Activated CD8-positive, alpha-beta memory T cell treated with anti-CD3 and anti-CD28 coated beads for 36 hours (primary cell): ENCODE measurements around the gene LRRK1. TPM values are rescaled to one million over a fixed set of nuclear protein-coding genes. Genes with fewer than 3 reads are reported as not detected.

Experiments
- CTCF ChIA-PET: fragments of 350-600 bp; sonication (Branson Sonifier 250); formaldehyde crosslinking; loops from one replicate; lab custom pipeline; 2021; ENCODE audit warnings: antibody characterized with exemption; lab: Charles Lee
- POLR2A ChIA-PET: fragments of 350-600 bp; sonication (Branson Sonifier 250); formaldehyde crosslinking; loops from one replicate; lab custom pipeline; 2021; ENCODE audit warnings: antibody characterized with exemption; lab: Charles Lee
- total RNA-seq, 2 experiments: library from RNA; stranded (reverse); gene quantifications; one replicate each; pipeline ENCODE4 v1.2.3, GENCODE V29; 2021

The LRRK1 gene, protein sequence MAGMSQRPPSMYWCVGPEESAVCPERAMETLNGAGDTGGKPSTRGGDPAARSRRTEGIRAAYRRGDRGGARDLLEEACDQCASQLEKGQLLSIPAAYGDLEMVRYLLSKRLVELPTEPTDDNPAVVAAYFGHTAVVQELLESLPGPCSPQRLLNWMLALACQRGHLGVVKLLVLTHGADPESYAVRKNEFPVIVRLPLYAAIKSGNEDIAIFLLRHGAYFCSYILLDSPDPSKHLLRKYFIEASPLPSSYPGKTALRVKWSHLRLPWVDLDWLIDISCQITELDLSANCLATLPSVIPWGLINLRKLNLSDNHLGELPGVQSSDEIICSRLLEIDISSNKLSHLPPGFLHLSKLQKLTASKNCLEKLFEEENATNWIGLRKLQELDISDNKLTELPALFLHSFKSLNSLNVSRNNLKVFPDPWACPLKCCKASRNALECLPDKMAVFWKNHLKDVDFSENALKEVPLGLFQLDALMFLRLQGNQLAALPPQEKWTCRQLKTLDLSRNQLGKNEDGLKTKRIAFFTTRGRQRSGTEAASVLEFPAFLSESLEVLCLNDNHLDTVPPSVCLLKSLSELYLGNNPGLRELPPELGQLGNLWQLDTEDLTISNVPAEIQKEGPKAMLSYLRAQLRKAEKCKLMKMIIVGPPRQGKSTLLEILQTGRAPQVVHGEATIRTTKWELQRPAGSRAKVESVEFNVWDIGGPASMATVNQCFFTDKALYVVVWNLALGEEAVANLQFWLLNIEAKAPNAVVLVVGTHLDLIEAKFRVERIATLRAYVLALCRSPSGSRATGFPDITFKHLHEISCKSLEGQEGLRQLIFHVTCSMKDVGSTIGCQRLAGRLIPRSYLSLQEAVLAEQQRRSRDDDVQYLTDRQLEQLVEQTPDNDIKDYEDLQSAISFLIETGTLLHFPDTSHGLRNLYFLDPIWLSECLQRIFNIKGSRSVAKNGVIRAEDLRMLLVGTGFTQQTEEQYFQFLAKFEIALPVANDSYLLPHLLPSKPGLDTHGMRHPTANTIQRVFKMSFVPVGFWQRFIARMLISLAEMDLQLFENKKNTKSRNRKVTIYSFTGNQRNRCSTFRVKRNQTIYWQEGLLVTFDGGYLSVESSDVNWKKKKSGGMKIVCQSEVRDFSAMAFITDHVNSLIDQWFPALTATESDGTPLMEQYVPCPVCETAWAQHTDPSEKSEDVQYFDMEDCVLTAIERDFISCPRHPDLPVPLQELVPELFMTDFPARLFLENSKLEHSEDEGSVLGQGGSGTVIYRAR (N-terminal part only)
- under 1 TPM; 0.44 to 0.57 TPM for total RNA-seq

DNA sequence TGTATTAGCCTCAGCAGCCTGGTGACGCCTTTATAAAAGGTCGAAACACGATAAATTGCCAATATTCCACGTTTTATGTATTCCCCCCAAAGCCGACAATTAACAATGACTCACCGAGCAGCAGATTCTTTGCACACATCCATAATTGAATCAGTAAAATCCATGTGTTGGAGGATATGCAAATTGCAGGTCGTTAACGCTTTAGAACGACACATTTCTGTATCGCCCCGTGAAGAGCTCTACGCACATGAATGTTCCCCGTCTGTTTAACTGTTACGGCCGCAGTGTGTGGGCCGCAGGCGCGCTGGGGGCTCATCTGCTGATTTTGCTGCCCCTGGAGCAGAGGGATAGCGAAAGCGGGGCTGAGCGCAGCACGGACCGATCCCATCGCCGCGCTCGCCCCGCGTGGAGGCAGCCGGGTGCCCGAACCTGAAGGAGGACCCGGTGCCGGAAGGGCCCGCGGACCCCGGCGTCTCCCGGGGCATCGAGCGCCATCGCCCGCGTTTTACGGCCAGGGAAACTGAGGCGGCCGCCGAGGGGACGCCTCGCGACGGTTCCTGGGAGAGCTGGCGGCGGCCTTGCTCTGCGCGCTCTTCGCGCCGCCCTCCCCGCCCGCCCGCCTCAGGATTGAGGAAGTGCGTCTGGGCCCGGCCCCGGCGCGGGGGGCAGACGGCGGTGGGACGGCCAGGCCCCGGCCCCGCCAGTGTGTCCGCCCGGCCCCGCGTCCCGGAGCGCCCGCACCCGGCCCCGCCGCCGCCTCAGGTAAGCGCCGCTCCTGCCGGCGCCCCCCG lies at the start of gene LRRK1:
Gene LRRK1 (plus strand): TSS at position 668 of the 791 bp plus-strand sequence. CDS start 5,276 bp downstream, outside the sequence.
- POLR2A ChIA-PET: interaction anchor here (0.6 kb wide), 1 partner anchor 15 kb away, joined by 9 read pairs; no protein-coding TSS in a partner anchor

DNA sequence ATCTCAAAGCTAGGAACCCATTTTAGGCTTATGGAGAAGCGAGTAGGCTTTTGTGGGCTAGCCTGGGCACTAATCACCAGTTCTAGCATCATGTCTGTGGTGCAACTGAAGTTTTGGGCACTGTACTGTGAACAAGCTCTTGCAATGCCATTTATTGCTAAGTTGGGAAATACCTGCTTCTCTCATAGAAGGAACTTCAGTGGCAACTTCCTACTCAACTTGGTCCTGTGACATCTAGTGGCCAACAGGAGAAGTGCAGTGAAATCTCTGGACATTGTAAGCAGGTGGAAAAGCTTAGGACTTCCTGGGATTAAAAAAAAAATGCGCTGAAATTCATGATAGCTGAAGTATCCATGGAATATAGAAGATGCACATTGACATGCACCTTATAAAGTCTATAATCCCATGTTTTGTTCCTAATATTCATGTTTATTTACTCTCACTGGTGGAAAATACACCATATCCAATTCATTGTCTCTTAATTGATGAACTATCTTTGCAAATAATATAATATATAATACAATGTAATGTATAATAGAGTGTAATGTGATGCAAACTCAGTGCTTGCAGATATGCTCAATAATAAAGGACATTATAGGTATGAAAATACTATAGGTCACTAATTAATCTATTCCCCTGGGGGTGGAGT lies 46.0 kb upstream of the LRRK1 start:
- POLR2A ChIA-PET: no interaction called here
- CTCF ChIA-PET: interaction anchor here (0.6 to 2.1 kb wide), 9 partner anchors 9 to 246 kb away, joined by 3 to 12 read pairs (median 3); no protein-coding TSS in a partner anchor

More for the DNA sequence above, at the start of gene LRRK1:
- CTCF ChIA-PET: interaction anchor here (0.7 to 8.4 kb wide), 6 partner anchors 9 to 97 kb away, joined by 3 to 112 read pairs (median 9); no protein-coding TSS in a partner anchor

DNA sequence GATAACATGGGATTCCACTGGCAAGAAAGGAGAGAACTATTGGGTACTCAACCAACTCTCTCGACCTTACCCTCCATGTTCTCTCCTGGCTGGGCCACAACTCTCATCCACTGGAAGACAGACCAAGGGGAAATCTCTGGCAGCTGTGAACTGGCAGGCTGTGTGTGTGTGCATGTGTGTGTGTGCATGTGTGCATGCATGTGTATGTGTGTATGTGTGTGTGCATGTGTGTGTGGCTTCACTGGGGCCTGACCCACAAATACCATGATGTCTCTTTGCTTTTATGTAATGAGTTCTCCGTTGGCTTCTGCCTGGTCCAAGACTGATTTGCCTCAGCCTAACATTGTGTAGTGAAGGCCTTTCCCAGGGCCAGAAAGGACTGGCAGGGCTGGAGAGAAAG lies 43.7 kb upstream of the LRRK1 start:
- ChIA-PET CTCF (interaction anchor here (0.5 to 1.2 kb wide), 3 partner anchors 43 to 302 kb away, joined by 3 to 5 read pairs (median 3); no protein-coding TSS in a partner anchor), POLR2A (no interaction called here)

DNA sequence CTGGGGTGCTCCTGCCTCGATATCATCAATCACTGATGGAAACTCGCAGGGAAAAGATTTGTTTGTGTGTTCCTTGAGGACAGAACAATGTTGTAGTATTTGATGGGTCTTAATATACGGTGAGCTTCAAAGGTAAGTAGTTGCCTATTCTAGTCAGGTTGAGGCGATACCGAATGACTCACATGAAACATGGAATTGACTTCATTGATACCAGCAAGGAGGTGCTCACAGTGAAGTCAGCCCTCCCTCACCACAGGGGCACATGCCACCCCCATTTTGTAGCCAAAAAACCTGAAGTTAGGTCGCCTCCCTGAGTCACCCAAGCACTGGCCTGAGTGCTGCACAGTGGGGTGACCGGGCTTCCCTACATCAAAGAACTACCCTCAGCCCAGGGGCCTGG lies 43.2 kb upstream of the LRRK1 start:
- ChIA-PET CTCF (interaction anchor here (0.5 to 1.2 kb wide), 3 partner anchors 42 to 303 kb away, joined by 3 to 5 read pairs (median 3); no protein-coding TSS in a partner anchor), POLR2A (no interaction called here)

DNA sequence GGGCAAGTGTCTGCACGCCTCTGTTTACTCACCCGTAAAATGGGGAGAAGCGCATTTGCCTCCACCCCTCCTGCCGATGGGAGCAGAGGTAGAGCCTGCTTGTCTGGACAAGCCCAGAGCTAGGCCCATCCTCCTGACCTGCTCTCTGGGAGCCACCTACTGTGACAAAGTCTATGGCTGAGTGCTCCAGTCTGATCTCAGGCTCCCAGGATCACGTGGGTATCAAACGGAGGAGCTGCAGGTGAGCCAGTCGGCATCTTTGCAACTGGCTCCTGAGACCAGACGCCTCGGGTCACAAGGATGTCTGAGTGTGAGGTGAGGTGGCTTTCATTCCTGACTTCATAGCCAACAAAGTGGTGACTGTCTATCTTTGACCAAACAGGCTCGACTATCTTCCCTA lies 41.6 kb upstream of the LRRK1 start:
- ChIA-PET CTCF (no interaction called here), POLR2A (no interaction called here)

DNA sequence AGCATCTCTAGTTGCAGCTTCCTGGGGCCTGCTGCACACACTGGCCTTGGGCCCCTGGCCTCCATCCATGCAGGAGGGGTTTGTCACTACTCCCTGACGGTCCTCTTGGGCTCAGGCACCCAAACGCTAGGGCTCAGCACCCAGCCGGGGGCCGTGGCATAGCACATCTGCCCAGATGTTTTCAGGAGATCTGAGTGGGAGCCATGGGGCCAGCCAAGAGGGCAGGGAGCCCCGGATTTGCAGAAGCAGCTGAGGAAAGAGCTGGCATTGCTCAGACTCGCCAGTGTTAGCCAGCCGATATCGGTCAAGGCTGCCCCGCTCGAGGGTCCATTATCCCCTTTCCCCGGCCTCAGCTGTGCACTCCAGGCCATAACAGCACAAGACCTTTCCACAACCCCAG lies 41.0 kb upstream of the LRRK1 start:
- POLR2A ChIA-PET: no interaction called here
- CTCF ChIA-PET: no interaction called here

DNA sequence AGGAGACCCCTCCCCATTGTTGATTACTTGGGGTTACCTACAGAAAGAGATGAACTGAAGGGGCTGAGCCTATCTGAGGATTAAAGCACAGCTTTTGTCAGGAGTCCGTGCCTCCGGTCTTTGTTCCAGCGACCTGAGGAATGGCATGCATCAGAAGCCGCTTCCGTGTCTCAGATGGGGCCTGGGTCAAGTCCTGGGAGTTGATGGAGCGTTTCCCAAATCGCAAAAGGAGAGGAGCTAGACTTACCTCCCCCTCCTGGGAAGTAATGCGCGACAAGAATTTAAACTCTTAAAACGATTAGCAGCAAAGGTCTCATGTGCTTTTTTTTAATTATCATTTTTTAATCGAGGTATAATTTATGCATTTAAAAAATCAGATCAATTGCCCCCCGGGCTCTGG lies 40.5 kb upstream of the LRRK1 start:
- POLR2A ChIA-PET: no interaction called here

DNA sequence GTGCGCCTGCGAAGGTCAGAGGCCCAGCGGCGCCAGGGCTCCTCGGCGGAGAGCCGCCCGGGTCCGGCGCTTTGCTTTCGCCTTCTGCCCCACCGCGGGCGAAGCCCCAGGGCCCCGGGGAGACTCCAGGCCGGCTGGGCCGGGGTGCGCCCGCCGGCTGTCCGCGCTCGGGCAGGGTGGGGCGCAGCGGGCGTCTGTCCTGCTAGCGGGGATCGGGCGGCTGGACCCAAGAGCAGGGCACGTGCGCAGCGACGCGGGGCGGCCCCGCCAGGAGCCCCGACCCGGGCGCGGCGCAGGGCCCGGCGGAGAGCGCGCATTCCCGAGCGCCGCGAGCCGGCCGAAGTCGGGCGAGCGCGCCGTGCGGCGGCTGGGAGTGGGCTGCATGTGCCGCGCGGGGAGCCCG lies 40.1 kb upstream of the LRRK1 start:
- ChIA-PET POLR2A (no interaction called here), CTCF (no interaction called here)

More for the DNA sequence above, 40.5 kb upstream of the LRRK1 start:
- CTCF ChIA-PET: no interaction called here

DNA sequence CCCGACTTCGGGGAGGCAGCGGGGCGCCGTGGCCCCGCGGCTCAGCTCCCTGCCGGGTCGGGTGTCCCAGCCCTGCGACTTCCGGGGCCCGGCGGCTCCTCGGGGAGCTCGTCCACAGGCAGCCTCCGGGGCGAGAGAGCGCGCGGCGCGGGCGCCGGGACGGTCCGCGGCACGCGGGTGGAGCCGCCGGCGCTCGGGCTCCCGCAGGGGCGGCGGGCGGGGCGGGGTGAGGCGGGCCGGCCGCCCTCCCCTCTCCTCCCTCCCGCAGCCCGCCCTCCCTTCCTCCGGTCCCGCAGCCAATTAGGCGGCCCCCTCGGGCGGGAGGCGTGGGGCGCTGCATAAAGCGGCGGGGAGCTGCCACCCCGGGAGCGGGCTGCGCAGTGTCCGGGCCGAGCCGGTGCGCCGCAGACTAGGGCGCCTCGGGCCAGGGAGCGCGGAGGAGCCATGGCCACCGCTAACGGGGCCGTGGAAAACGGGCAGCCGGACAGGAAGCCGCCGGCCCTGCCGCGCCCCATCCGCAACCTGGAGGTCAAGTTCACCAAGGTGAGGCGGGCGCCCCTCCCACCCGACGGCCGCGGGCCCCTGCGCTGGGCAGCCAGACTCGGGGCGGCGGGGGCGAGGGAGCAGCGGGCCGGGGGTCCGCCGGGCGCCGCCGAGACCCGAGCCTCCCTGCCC lies 39.6 kb upstream of the LRRK1 start, which contains the start of gene ALDH1A3:
Gene ALDH1A3 (plus strand): TSS at position 368 of the 675 bp plus-strand sequence. CDS start 77 bp downstream, at position 445.
- ChIA-PET CTCF (no interaction called here), POLR2A (no interaction called here)

DNA sequence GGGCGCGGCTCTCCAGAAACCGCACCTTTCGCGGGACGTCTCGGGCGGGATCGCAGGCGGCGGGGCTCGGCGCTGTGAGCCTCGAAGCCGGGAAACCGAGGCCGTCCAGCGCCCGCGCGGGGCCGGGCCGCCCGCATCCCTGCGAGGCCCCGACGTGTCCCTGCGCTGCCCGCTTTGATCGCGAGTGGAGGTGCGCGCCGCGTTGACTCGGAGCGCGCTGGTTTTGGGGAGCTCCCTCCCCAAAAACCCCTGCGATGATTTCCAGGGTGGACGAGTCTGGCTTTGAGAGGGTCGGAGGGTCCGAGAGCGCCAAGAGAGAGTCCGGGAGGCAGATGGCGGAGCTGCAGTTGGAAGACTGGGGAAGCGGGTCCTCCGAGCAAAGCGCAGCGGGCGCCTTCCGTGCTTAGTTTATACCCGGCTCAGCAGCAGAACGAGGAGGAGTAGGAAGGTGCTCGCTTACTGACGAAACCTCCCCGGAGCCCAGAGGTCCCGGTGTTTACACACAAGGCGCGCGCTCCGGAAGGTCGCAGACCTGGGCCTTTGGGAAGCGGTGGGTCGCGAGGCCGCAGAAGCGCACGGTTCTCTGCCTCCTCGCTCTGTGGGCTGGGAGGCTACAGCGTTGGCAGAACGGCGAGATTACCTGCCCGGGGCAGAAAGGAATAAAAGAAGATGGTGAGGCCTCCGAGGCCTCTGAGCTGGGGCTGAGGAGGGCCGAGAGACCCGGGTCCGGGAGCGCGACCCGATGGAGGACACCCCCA lies 38.8 kb upstream of the LRRK1 start:
- POLR2A ChIA-PET: no interaction called here
- CTCF ChIA-PET: interaction anchor here (2.4 kb wide), 1 partner anchor 8 kb away, joined by 12 read pairs; no protein-coding TSS in a partner anchor

DNA sequence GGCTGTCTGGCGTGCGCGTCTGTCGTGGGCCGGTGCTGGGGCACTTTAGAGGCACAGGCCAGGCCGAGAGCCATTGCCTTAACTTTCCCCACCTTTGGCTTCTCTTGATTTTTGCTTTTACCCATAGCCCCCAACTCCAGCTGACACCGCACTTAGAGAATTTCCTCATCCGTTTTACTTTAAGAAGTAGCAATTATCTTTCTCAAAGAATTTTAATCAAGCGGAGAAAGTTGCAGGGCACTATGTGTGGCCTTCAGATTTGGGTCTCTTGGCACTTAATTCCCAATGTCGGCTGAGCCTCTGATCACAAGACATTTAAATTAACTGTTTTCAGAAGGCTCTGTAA lies 38.3 kb upstream of the LRRK1 start:
- ChIA-PET POLR2A (no interaction called here), CTCF (interaction anchor here (2.4 kb wide), 1 partner anchor 8 kb away, joined by 12 read pairs; no protein-coding TSS in a partner anchor)

DNA sequence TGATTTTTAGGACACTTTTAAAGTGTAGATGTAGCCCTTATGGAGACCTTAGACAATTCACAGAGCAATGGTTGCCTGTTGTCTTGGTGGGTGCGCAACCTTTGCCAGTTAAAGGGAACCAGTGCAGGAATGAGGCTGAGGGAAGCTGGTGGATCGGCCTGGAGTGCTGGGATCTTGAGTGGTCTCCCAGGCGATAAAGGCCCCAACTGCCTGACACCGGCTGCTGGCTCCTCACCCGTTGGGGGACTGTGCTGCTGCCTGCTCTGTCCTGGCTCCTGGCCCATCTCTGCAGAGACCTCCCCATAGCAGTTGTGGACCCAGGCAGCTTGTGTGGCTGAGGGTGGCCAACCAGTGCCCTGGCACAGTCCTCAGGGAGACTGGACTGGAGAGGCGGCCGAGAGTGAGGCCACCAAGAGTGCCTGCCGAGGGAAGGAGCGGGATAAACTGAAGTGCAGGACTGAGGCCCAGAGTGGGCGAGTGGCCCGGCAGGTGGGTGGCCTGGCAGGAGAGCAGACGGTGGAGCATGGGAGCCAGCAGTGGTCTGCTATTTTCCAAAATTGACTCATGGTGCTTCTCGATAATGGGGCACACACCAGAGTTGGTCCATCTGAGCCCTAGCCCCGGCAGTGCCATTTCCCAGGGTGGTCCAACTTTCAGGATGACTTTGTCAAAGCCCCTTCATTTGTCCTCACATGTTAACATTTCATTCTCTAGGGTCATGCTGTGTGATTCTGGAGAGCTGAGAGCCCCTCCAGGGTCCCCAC lies 37.4 kb upstream of the LRRK1 start:
- ChIA-PET CTCF (interaction anchor here (2.4 kb wide), 1 partner anchor 9 kb away, joined by 12 read pairs; no protein-coding TSS in a partner anchor), POLR2A (no interaction called here)

DNA sequence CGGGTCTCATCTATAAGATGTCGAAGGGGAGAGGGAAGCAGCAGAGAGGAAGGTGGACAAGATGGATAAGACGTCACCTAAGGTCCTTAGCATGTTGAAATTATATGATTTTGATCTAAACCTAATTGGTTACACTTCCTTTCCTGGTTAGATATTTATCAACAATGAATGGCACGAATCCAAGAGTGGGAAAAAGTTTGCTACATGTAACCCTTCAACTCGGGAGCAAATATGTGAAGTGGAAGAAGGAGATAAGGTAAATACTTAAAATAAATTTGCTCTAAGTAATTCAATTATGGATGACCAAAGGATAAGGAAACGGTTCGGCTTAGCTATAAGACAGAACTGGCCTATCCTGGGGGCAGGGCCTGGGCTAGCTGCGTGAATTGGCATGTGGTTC lies 34.0 kb upstream of the LRRK1 start:
- ChIA-PET CTCF (no interaction called here), POLR2A (no interaction called here)

DNA sequence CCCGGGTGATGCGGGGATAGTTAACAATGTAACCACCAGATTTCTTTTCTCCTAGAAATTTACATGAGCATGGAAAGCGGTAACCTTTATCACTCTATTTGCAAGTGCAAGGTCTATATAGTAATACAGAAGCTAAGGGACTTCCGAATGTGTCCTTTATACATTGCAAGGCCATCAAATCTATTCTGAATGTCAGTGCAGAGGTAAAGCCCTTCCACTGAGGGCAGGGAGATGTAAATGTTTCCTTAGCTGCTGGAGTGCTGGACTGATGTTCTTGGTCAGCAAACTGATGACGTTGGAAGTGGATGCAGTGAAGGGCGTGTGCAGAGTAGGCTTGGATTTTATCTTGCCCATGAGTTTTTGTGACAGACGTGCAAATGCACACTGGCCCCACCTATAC lies 33.3 kb upstream of the LRRK1 start:
- CTCF ChIA-PET: interaction anchor here (0.5 kb wide), 1 partner anchor 47 kb away, joined by 3 read pairs; no protein-coding TSS in a partner anchor

DNA sequence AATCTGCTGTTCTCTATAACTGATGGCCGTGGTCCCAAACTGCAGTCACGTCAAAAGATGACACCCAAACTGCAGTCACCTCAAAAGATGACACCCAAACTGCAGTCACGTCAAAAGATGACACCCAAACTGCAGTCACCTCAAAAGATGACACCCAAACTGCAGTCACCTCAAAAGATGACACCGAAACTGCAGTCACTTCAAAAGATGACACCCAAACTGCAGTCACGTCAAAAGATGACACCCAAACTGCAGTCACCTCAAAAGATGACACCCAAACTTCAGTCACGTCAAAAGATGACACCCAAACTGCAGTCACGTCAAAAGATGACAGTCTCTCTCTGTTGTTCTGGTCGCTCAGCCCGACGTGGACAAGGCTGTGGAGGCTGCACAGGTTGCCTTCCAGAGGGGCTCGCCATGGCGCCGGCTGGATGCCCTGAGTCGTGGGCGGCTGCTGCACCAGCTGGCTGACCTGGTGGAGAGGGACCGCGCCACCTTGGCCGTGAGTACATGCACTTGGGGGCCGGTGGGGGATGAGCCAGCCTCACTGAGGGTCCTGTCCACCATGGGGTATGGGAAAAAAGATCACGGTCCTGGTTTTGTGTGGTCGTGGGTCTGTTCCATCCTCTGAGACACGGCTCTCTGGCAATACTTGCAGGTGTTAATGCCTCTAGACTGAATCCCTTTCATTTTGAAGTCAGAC lies 31.8 kb upstream of the LRRK1 start:
- ChIA-PET POLR2A (no interaction called here), CTCF (no interaction called here)

More for the DNA sequence above, 33.3 kb upstream of the LRRK1 start:
- POLR2A ChIA-PET: no interaction called here
